ENCODE measurements around the gene WDR82.

WDR82 gene, protein sequence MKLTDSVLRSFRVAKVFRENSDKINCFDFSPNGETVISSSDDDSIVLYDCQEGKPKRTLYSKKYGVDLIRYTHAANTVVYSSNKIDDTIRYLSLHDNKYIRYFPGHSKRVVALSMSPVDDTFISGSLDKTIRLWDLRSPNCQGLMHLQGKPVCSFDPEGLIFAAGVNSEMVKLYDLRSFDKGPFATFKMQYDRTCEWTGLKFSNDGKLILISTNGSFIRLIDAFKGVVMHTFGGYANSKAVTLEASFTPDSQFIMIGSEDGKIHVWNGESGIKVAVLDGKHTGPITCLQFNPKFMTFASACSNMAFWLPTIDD

DNA sequence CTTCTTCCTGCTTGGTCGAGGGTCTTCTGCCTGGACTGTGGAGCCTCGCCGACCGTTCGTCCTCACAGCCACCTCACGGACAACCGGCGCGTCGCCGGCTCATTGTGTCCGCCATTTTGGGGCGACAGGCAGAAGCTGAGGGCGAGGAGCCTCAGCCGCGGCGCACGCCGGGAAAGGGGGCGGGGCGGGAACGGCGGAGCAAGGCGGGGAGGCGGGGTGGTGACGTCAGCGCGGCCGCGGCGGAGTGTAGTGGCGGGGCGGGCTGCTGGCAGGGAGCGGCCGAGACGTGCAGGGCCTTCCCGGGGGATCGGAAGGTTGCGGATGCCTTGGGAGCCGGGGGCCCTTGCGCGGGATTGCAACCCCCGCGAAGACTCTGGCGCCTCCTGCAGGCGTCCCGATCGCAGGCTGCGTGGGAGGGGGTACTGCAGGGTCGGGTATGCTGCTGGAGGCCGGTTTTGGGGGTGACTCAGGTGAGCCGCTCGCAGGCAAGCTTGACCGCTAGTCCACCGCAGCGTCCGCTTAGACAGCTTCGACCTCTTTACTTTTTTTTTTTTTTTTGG lies at the start of gene WDR82:
WDR82 (minus strand) TSS at position 140 of the 560 bp plus-strand sequence. CDS start 288 bp downstream, outside the sequence.
- DNase-seq (ENCODE audit: low spot score), result peak; percentile 96

DNA sequence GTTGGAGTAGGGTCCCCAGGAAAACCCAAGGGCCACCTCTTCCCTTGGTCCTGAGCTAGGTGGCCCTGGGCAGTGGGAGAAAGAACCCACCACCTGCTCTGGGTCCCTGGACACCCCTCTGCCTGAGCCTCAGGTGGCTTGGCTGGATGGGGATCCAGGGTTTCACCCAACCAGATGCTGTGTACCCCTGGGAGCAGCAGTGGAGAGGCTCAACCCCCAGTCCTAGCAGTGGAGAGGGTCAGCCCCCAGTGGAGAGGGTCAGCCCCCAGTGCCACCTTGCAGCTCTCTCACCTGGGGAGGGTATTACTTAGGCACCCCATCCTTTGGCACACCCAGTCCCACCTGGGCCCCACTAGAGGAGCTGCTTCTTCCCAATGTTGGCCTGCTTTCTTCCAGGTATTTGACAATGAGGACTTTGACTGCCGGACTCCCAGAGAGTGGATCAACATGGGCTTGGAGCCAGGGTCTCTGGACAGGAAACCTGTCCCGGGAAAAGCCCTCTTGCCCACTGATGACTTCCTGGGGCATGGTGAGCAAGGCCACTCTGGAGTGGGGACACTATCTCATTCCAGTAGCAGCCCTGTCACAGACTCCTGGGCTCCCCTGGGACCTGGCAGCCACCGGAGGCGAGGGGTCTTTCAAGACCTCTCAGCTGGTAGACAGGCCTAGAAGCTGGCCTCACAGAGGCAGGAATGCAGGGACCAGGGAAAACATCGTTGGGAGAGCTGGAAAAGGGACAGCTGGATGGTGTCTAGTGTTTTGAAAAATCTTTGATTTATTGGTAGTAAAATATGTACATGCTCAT lies 49.2 kb upstream of the WDR82 start:
- DNase-seq (ENCODE audit: low spot score), result no peak

- DNase-seq (ENCODE audit: low spot score), result no peak
Measured at GRCh38 chr3:52326976-52327375, 48.5 kb upstream of the WDR82 start.

- no peak for DNase-seq (ENCODE audit: low spot score)
Measured at GRCh38 chr3:52325686-52326085, 47.2 kb upstream of the WDR82 start.

- no peak for DNase-seq (ENCODE audit: low spot score)
Measured at GRCh38 chr3:52324676-52325075, 46.2 kb upstream of the WDR82 start.

- no peak for DNase-seq (ENCODE audit: low spot score)
Measured at GRCh38 chr3:52323526-52324295, 45.3 kb upstream of the WDR82 start.

DNA sequence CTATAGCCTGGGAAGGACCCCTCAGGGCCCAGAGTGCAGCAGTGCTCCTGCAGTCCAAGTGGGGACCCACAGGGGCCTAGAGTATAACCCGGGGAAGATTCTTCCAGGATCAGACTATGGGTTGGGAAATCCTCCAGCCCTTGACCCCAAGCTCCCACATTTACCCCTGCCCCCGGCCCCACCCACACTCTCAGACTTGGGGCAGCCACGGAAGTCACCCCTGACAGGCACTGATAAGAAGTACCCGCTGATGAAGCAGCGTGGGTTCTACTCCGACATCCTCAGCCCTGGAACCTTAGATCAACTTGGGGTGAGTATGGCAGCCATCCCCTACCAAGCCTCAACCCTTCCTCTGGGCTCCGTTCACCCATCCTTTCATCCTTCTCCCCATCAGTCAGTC lies 44.0 kb upstream of the WDR82 start:
- DNase-seq (ENCODE audit: low spot score), result no peak

GRCh38 chr3:52321481-52321880 lies 43.0 kb upstream of the WDR82 start:
- no peak for DNase-seq (ENCODE audit: low spot score)

GRCh38 chr3:52319921-52320595 lies 41.6 kb upstream of the WDR82 start:
- no peak for DNase-seq (ENCODE audit: low spot score)

GRCh38 chr3:52318186-52318816 lies 39.9 kb upstream of the WDR82 start:
- DNase-seq (ENCODE audit: low spot score), result no peak

GRCh38 chr3:52317208-52318000 lies 39.0 kb upstream of the WDR82 start:
- DNase-seq (ENCODE audit: low spot score), result peak; percentile 42

DNA sequence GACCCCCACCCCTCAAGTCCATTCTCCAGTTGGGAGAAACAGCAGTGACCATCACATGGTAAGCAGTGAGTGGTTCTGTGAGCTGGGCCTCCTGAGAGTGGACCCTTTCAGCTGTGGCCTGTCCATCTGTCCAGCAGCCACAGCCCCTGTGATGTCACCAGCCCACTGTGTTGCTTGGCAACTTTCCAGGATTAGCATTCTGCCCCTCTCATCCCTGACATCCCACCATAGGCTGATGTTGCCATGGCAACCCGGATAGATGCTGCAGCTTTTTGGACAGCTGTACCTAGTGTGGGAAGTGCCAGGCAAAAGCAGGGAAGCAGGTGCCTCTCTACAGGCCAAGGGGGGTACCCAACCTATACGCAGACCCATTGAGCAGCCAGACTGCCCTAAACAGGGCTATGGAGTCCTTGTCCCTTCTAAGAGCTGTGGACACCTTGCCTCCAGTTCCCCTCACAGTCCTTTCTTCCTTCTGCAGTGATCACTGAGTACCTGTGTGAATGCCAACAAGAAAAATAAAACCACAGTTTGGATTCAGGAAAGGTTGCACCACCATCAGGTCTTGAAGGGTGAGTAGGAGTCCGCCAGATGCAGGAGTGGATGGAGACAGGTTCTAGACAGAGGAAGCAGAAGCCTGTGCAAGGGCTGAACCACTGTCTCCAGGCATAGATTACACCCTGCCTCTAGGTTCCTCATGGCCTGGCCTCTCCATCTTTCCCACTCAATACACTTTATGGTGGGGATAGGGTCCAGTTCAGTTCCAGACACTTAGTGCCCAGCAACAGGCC lies 37.7 kb upstream of the WDR82 start, which contains the start of gene DNAH1:
DNAH1 (plus strand) TSS at position 343 of the 788 bp plus-strand sequence. CDS start 6,124 bp downstream, outside the sequence.
- DNase-seq (ENCODE audit: low spot score), result no peak

DNA sequence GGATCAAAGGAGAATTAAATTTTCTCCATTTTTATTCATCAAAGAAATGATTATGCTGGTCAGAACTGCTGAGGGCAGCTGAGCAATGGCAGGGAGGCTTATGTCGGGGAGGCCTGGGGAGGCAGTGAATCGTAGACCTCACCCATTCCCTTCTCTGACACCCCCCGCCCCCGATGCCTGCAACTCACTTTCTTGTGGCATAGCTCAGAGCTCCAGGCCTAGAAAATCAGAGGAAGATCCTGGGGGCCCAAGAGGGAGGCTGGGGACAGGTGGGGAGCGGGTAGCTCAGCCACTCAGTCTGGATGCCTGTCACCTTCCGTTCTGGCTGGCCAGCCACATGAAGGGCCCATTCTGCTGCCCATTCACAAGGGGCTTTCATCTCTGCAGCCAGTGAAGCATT lies 36.6 kb upstream of the WDR82 start:
- DNase-seq (ENCODE audit: low spot score), result no peak

GRCh38 chr3:52314489-52314888 lies 36.0 kb upstream of the WDR82 start:
- DNase-seq (ENCODE audit: low spot score), result no peak

DNA sequence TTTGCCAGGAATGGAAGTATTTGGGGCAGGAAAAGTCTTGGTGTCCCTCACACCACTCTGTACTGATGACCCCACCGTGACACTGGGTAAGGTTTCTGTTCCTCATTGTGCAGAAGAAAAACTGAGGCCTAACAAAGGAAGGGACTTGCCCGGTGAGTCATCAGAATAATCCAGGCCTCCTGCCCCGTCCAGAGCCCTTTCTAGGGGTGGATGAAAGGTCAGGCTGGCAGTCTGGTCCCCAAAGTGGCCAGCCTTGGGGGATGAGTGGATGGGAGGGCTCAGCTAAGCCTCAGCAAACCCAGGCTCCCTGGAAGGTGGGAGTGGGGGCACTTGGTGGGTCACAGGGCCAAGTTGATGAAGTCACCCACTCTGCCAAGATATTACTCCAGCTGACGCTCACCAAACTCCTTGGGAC lies 35.3 kb upstream of the WDR82 start:
- DNase-seq (ENCODE audit: low spot score), result no peak

DNA sequence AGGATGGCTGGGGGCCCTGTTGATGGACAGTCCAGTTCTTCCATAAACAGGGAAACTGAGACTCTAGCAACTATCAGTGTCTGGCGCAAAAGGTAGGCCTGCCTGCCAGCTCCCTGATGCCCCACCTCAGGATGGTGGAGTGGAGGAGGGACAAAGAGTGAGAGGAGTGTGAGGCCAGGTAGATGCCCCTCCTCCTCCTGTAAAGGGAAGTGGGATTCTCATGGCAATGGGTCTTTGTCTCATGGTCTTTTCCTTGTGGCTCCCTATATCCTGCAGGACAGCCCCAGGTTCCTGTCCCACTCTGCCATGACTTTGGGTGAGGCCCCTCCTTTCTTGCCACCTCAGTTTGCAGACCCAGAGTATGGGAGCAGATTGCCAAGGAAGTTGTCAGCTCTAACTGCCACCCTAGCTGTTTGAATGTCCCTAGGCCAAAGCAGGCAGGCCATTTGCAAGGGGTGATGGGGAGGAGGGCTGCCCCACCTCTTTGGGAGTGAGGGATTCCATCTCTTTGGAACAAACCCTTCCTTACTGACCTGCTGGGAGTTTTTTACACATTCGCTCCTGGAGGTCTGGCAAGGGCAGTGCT lies 34.8 kb upstream of the WDR82 start:
- no peak for DNase-seq (ENCODE audit: low spot score)

DNA sequence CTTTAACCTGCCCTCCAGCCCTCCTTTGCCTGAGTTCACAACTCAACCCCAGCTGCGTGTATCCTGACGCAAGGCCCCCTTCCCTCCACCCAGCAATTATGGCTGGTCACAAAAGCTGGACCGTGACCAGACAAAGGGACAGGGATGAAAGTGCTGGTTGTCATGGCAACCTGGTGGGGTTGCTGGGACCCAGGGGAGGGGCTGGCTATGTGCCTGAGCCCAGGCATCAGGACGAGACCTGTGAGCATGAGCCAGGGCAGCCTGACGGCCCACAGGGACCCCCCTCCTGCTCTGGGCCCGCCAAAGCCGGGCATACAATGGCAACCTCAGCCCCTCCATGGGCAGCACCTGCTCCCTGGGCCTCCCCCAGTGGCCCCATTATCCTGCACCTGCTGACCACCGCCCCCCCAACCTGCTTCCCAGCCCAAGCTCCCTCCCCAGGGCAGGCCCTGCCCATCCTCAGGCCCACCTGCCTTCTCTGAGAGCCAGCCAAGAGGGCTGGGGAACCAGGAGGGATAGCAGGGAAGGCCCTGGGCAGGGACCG lies 33.2 kb upstream of the WDR82 start:
- no peak for DNase-seq (ENCODE audit: low spot score)

GRCh38 chr3:52310861-52311575 lies 32.6 kb upstream of the WDR82 start:
- DNase-seq (ENCODE audit: low spot score), result no peak
